HepG2 (cell line): Measurements from ENCODE around the gene CLIC1. TPM values are rescaled to one million over a fixed set of nuclear protein-coding genes. Genes with fewer than 3 reads are reported as not detected.
A peak's percentile ranks its signal among the peaks of the same experiment; 100 is the strongest.

Experiments used
- ATAC-seq: fragments of 200-7000 bp; cut with Tn5 transposase; 3 replicates; pipeline ENCODE4 v1.9.1; 2020; ENCODE audit warnings: mild to moderate bottlenecking, moderate library complexity
- BruUV-seq: library from RNA; stranded (reverse); fragments of 400-500 nt; replicated peaks from 2 replicates; lab custom pipeline; 2021; lab: Mats Ljungman, UMichigan
- CTCF ChIA-PET: fragments of 300-600 bp; formaldehyde crosslinking; extraction: SDS; loops from one replicate; lab custom pipeline; 2021; ENCODE audit warnings: low total read pairs, inconsistent platforms, low intra/inter-chr PET ratio; lab: Yijun Ruan, JAX
- POLR2A ChIA-PET: fragments of 350-600 bp; sonication (Branson Sonifier 250); formaldehyde crosslinking; loops from one replicate; lab custom pipeline; 2020; ENCODE audit warnings: antibody characterized with exemption, inconsistent platforms; lab: Yijun Ruan, JAX
- DNase-seq: peaks from one replicate; pipeline ENCODE4 v3.0.0-alpha.2; 2015; ENCODE audit warnings: low spot score
- FAIRE-seq: peaks from 3 replicates; lab custom pipeline; 2011; peaks lifted over from hg19 to GRCh38; lab: Jason Lieb, UNC
- H2AFZ ChIP-seq: one replicate; pipeline ENCODE4 v1.6.1; 2011; ENCODE audit warnings: low read length, inconsistent platforms
- H3K27ac ChIP-seq: fragments of 300-600 bp; 3 replicates; pipeline ENCODE4 v1.8.0; 2011; ENCODE audit warnings: mixed run types, mild to moderate bottlenecking, mixed read lengths, low read length, inconsistent platforms; ENCODE audit not compliant: insufficient read depth; ENCODE audit errors: extremely low read length
- H3K27me3 ChIP-seq, 2 experiments: fragments of 200-600 bp in 1 of 2; 2 replicates in 1 of 2; 3 replicates in 1 of 2; pipeline versions ENCODE4 v1.6.0 to v1.8.0; 2011; ENCODE audit warnings: low read length in 2 of 2, mild to moderate bottlenecking in 2 of 2, moderate library complexity in 2 of 2, inconsistent platforms in 1 of 2; ENCODE audit not compliant: insufficient read depth in 2 of 2, control insufficient read depth in 1 of 2
- H3K36me3 ChIP-seq, 2 experiments: fragments of 200-600 bp in 1 of 2; replicated peaks in 1 of 2; 2 replicates in 1 of 2; 3 replicates in 1 of 2; pipeline versions ENCODE4 v1.5.1 to v1.8.0; 2011; ENCODE audit warnings: low read length in 2 of 2, inconsistent platforms in 1 of 2; ENCODE audit not compliant: insufficient read depth in 2 of 2, control insufficient read depth in 1 of 2
- H3K4me1 ChIP-seq: 2 replicates; pipeline ENCODE4 v1.5.1; 2012; ENCODE audit warnings: low read length, inconsistent platforms; ENCODE audit not compliant: insufficient read depth
- H3K4me2 ChIP-seq: 2 replicates; pipeline ENCODE4 v1.6.0; 2011; ENCODE audit warnings: low read depth, low read length, inconsistent platforms
- H3K4me3 ChIP-seq, 3 experiments: fragments of 200-600 bp in 1 of 3; sonication (generic), shearing (Covaris generic) in 1 of 3; replicated peaks in 1 of 3; 2 replicates each; pipeline ENCODE4 v1.5.1; 2011 to 2016; ENCODE audit warnings: low read length in 3 of 3, inconsistent platforms in 2 of 3, low read depth in 2 of 3, mild to moderate bottlenecking in 2 of 3, control low read depth in 1 of 3, mixed read lengths in 1 of 3; ENCODE audit not compliant: insufficient read depth in 1 of 3
- H3K79me2 ChIP-seq: one replicate; pipeline ENCODE4 v1.6.1; 2011; ENCODE audit warnings: low read length, inconsistent platforms; ENCODE audit not compliant: insufficient read depth
- H3K9ac ChIP-seq: 2 replicates; pipeline ENCODE4 v1.6.0; 2011; ENCODE audit warnings: mild to moderate bottlenecking, low read depth, low read length, inconsistent platforms; ENCODE audit not compliant: insufficient read depth
- H3K9me3 ChIP-seq: 2 replicates; pipeline ENCODE4 v1.5.1; 2012; ENCODE audit warnings: mild to moderate bottlenecking, low read length
- H4K20me1 ChIP-seq: 2 replicates; pipeline ENCODE4 v1.6.0; 2011; ENCODE audit warnings: inconsistent platforms, mild to moderate bottlenecking, low read length, moderate library complexity; ENCODE audit not compliant: insufficient read depth
- ATM ChIP-seq: fragments of 450-650 bp; IDR thresholded peaks from 2 replicates; pipeline ENCODE4 v1.7.1; 2017; ENCODE audit warnings: mild to moderate bottlenecking, borderline replicate concordance
- KDM1A ChIP-seq: IDR thresholded peaks from 2 replicates; pipeline ENCODE4 v1.6.1; 2016; ENCODE audit warnings: missing compliant biosample characterization
- MAFK ChIP-seq, 2 experiments: IDR thresholded peaks in 1 of 2; conservative IDR thresholded peaks in 1 of 2; 2 replicates each; pipeline ENCODE4 v1.6.1; 2011; ENCODE audit warnings: improper control_type of control experiment in 2 of 2, low read length in 2 of 2
- NAIF1 ChIP-seq: sonication (generic); formaldehyde crosslinking; IDR thresholded peaks from 2 replicates; pipeline ENCODE4 v1.5.0; 2020; ENCODE audit warnings: mild to moderate bottlenecking, missing genetic modification reagents, borderline replicate concordance
- TOE1 ChIP-seq: sonication (generic); formaldehyde crosslinking; IDR thresholded peaks from 2 replicates; pipeline ENCODE4 v1.4.0; 2020; ENCODE audit warnings: mild to moderate bottlenecking, missing genetic modification reagents
- WGBS: methylation state at CpG from one replicate; pipeline ENCODE4 v1.1.6; 2017; ENCODE audit warnings: low lambda C conversion rate; 5-methylcytosine and 5-hydroxymethylcytosine counted together
- in situ Hi-C: cut with HindIII; loops from 2 replicates; pipeline ENCODE4 v1.10.0; 2017; ENCODE audit warnings: low pct_unique_long_range_greater_than_20kb; ENCODE audit not compliant: extremely low pct_ligation_motif_present
- intact Hi-C: fragments of 100-400 bp; cut with micrococcal nuclease; formaldehyde crosslinking; loops from one replicate; pipeline ENCODE4 v1.10.0; 2022; ENCODE audit not compliant: unreplicated experiment
- polyA plus RNA-seq, 8 experiments: library from polyadenylated mRNA; depleted of rRNA in 3 of 8; stranded (reverse) in 7 of 8; unstranded in 1 of 8; fragments of >200 nt; fragmentation: Illumina TruSeq in 4 of 8; extraction: Trizol in 4 of 8; gene quantifications; 2 replicates each; pipeline versions ENCODE4 v1.2.1 to v1.2.3, GENCODE V29; 2011 to 2016; ENCODE audit warnings: low read depth in 4 of 8, missing spikeins in 1 of 8, mixed read lengths in 1 of 8; ENCODE audit not compliant: insufficient read depth in 1 of 8
- total RNA-seq, 5 experiments: library from RNA; depleted of rRNA; stranded (reverse); fragments of >200 nt; fragmentation: Illumina TruSeq; extraction: Trizol; gene quantifications; 2 replicates each; pipeline ENCODE4 v1.2.3, GENCODE V29; 2016; ENCODE audit warnings: low read depth in 1 of 5
- TF ChIP-seq, protein P1 (sequence below): sonication (generic); formaldehyde crosslinking; IDR thresholded peaks from 2 replicates; pipeline ENCODE4 v1.4.0; 2020; ENCODE audit warnings: missing genetic modification reagents

CLIC1 gene
- total and polyA plus RNA-seq, 2 of the 13 experiments (the other 11 are each of a cell fraction or from before 2014, with no cell fraction given), result 602 to 891 TPM

DNA sequence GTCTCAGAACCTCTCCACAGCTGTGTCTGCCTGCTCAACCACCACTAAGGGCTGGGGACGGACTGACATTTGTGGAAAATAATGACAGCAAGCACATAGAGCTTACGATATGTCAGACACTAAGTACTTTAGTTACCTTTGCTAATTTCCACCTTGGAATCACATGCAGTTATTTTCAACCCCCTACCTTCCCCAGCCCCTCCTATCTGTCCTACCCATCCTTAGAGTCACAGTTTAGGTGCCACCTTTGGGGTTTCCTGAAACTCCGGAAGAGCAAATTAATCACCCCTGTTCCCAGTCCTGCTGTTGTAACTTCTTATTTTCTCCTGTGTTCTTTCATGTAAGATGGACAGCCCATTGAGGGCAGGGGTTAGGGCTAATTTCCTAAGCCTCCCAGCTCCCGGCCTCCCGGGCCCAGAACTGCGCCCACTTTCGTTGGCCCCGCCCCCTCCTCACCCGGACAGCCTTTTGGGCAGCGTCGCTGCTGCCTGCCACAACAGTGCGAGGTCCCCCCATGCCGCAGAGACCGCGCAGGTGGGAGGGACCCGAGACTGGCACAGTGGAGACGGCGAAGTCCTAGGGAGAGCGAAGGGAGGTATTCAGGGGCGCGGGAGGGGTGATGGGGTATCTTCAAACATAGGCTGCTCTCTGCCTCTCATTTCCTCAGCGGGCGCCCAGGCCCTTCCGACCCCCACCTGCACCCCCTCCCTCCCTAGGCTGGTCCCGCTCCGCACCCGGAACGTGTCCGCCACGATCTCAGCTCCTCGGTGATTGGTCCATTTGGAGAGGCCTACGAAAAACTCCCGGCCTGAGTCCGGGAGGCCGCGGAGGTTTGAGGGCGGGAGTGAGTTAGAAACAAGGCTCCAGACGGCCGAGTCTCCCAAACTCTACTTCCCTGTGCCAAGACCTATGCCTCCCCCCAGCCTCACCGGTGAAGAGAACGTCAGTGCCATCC is 8.3 kb downstream of the CLIC1 start:
- no peak overlapping the region for H3K4me2 ChIP-seq
- WGBS, result 96% methylated on average over 41 of the region's 41 CpGs
- FAIRE-seq (no peak), DNase-seq (no peak), ATAC-seq (no peak)
- peaks cover 40% of the 10 kb centered on the region for H3K4me1 ChIP-seq
- H3K9ac ChIP-seq, result no peak overlapping the region
- H3K27ac ChIP-seq, result no peak overlapping the region
- POLR2A ChIA-PET, result interaction anchor here (2.1 to 6.1 kb wide), 2 partner anchors 11 to 42 kb away, joined by 11 to 122 read pairs; partner anchors contain the start of genes CLIC1 and MSH5
- intact Hi-C loops (no loop called here), in situ Hi-C loops (no loop called here)
- CTCF ChIA-PET, result interaction anchor here (1.1 to 4.2 kb wide), 2 partner anchors 42 to 47 kb away, joined by 3 to 74 read pairs; partner anchors contain the start of gene LY6G5C
- H3K9me3 ChIP-seq, result no peaks in the 10 kb centered on the region
- H3K79me2 ChIP-seq, result peaks cover under 1% of the 10 kb centered on the region
- H4K20me1 ChIP-seq, result peaks cover 14% of the 10 kb centered on the region; the same call in 1 of the 2 replicates
- peaks cover 15 to 24% of the 10 kb centered on the region in 2 experiments for H3K36me3 ChIP-seq
- no TSS peak for BruUV-seq
- no peak overlapping the region for H3K4me3 ChIP-seq
- H3K27me3 ChIP-seq, result no peaks in the 10 kb centered on the region
- TF ChIP-seq TOE1 (CRISPR knock-in tag) (no peak), NAIF1 (CRISPR knock-in tag) (no peak), ATM (no peak), KDM1A (CRISPR knock-in tag) (no peak)
- H2AFZ ChIP-seq, result no peak overlapping the region

DNA sequence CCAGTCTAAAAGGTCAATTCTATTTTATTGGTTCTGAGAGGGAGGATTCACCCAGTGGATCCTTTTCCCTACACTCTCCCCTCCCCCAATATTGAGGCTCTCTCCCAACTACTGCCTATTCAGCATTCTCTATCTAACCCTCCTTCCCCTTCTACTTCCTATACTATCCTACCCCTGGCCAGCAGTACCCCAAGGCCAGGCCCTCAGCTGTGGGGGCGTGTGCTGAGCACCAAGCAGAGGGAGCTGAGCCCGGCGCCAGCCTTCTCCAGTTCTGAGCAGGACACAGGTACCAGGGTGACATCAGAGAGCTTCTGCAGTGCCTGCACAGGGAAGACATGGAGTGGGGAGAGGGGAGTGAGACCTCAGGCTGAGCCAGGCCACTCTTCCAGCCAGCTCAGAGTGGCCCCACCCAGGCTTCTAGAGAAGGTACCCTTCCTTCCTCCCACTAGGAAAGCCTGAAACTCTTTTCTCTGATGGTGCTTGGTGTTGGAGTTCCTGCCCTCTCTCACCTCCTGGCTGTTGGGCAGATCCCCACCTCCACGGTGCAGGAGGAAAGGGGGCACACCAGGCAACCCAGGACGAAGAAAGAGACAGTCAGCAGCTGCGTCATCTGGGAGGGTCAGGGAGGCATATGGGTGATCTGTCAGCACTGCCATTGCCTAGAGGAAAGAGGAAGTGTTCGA is 9.2 kb downstream of the CLIC1 start:
- no peak overlapping the region for H3K9ac ChIP-seq
- no peak overlapping the region for H3K4me2 ChIP-seq
- BruUV-seq, result no TSS peak
- peaks cover 11% of the 10 kb centered on the region; the same call in 1 of the 2 replicates for H4K20me1 ChIP-seq
- no peaks in the 10 kb centered on the region for H3K79me2 ChIP-seq
- FAIRE-seq (no peak), ATAC-seq (no peak), DNase-seq (no peak)
- intact Hi-C loops, result no loop called here
- TF ChIP-seq, protein P1, sequence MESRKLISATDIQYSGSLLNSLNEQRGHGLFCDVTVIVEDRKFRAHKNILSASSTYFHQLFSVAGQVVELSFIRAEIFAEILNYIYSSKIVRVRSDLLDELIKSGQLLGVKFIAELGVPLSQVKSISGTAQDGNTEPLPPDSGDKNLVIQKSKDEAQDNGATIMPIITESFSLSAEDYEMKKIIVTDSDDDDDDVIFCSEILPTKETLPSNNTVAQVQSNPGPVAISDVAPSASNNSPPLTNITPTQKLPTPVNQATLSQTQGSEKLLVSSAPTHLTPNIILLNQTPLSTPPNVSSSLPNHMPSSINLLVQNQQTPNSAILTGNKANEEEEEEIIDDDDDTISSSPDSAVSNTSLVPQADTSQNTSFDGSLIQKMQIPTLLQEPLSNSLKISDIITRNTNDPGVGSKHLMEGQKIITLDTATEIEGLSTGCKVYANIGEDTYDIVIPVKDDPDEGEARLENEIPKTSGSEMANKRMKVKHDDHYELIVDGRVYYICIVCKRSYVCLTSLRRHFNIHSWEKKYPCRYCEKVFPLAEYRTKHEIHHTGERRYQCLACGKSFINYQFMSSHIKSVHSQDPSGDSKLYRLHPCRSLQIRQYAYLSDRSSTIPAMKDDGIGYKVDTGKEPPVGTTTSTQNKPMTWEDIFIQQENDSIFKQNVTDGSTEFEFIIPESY (CRISPR knock-in tag), result no peak
- TF ChIP-seq MAFK (conservative IDR thresholded peaks at IDR 0.05 in 1 of 2, IDR thresholded peaks at IDR 0.05 in 1 of 2; ENCODE audit: low read length in 2 of 2), result peak in 1 of 2 experiments; percentile 24; a peak in 2 of 4 replicates
- CTCF ChIA-PET, result interaction anchor here (4.2 kb wide), 1 partner anchor 43 kb away, joined by 74 read pairs; no protein-coding TSS in a partner anchor
- peaks cover 0 to under 1% of the 10 kb centered on the region in 2 experiments; a peak in 2 of 5 replicates for H3K27me3 ChIP-seq
- no peak overlapping the region for H2AFZ ChIP-seq
- in situ Hi-C loops, result no loop called here
- H3K4me1 ChIP-seq, result peaks cover 33% of the 10 kb centered on the region
- H3K9me3 ChIP-seq, result no peaks in the 10 kb centered on the region
- no peak overlapping the region for H3K27ac ChIP-seq
- H3K4me3 ChIP-seq, result no peak overlapping the region
- POLR2A ChIA-PET, result interaction anchor here (2.1 to 6.1 kb wide), 2 partner anchors 12 to 43 kb away, joined by 11 to 122 read pairs; partner anchors contain the start of genes CLIC1 and MSH5
- WGBS, result 84% methylated on average over 7 of the region's 7 CpGs
- H3K36me3 ChIP-seq, result peaks cover 14 to 18% of the 10 kb centered on the region in 2 experiments
